Inflammatory macrophage (primary cell): ENCODE data around the gene STK31.
"Not testable (repeated sequence)": the region's sequence is repeated elsewhere in the genome, so short reads cannot be mapped to it uniquely, and the experiment has no call there.

Experiments used
- DNase-seq, 2 donors: peaks; one replicate each; pipeline ENCODE4 v3.0.0-alpha.2; 2020 to 2022

STK31 gene

DNA sequence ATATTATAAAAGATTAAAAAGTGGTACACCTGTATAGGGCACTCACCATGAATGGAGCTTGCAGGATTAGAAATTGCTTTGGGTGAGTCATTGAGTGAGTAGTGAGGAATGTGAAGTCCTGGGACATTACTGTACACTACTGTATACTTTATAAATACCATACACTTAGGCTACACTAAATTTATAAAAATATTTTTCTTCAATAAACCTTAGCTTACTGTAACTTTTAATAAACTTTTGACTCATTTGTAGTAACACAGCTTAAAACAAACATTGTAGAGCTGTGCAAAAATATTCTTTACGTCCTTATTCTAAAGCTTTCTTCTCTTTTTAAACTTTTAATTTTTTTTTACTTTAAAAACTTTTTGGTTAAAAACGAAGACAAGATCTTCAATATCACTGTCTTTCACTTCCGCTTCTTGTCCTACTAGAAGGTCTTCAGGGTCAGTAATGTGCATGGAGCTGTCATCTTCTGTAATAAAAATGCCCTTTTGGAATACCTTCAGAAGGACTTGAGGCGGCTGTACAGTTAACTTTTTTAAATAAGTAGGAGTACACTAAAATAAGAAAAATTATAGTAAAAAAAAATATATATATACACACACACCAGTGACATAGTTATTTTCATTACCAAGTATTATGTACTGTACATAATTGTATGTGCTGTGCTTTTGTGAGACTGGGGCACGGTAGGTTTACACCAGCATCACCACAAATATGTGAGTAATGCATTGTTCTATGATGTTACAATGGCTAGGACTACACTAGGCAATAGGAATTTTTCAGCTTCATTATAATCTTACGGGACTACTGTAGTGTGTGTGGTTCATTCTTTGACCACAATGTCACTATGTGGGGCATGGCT lies 3.5 kb downstream of the STK31 start:
- DNase-seq, result no peak

DNA sequence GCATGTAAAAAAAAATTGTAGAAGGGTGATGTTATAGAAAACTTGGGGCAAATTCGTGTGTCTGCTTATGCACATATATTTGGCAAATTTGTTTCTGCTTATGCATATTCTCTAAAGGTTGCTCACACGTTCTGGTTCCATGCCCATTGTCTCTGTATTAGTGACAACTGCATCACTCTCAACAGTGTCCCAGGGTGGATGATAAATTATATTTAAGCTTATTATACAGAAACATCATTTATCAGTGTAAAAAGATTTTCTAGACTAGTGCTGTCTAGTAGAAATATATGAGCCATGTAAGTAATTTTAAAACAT lies 4.1 kb downstream of the STK31 start:
- no peak for DNase-seq

- no peak for DNase-seq
These were observed 4.6 kb downstream of the STK31 start for GRCh38 chr7:23714579-23714978.

- no peak for DNase-seq
These were observed 5.1 kb downstream of the STK31 start for GRCh38 chr7:23715099-23715498.

DNA sequence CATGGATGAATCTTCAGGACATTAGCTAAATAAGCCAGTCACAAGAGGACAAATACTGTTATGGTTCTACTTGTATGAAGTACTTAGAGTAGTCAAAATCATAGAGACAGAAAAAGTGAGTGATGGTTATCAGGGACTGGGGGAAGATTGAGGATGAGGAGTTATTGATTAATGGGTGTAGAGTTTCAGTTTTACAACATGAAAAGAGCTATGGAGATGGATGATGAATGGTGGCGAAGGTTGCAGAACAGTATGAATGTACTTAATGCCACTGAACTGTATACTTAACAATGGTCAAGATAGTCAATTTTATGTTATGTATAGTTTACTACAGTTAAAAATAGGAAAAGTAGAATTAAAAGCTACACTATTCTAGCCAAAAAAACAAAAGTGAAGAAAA lies 7.8 kb downstream of the STK31 start:
- no peak for DNase-seq

DNA sequence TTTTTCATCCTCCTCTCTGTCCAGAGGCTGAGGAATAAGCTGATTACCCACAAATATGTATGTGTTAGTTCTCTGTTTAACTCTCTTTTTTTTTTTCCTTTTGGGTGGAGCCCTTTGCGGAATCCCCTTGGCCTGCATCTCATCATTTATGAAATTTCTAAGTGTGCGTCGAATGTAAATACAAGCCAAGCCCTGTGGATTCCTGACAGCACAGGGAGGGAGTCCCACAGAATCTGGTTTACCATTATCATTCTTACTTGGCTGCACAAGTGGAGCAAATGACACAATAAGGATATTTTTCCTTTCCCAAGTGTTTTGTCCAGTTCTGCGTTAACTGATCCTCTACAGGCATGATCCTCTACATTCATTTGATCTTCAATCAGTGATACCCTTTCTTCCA lies 11.4 kb downstream of the STK31 start:
- DNase-seq, result no peak

- DNase-seq, result not testable (repeated sequence)
These were observed 12.7 kb downstream of the STK31 start for GRCh38 chr7:23722587-23723216.

DNA sequence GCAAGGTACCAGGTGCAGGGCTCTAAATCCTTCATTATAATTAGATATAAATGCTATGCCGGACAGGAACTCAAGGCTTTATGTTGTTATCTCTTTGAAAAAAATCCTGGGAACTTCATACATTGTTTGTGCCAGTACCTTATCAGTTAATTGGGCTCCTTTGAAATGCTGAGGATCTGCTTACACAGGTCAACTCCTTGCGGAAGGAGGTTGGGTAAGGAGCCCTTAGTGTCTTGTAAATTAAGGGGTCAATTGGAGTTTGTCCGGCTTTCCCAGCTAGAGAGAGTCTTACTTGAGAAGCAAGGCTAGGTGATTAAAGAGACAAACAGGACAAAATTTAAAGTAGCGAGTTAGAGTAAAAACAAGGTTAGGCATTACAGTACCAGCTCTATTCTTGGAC lies 14.1 kb downstream of the STK31 start:
- not testable (repeated sequence) for DNase-seq

- DNase-seq, result no peak
These were observed 32.0 kb downstream of the STK31 start for GRCh38 chr7:23742051-23742450.

DNA sequence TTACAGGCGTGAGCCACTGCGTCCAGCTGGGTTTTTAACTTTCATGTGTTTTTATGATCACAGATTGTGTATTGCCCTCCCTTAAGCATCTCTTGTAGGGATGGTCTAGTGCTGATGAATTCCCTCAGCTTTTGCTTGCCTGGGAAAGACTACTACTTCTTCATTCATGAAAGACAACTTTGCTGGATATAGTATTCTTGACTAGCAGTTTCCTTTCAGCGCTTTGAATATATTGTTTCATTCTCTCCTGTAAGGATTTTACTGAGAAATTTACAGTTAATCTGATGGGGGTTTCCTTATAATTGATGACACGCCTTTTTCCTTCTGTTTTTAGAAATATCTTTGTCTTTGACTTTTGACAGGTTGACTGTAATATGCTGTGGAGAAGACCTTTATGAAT lies 33.2 kb downstream of the STK31 start:
- no peak for DNase-seq

DNA sequence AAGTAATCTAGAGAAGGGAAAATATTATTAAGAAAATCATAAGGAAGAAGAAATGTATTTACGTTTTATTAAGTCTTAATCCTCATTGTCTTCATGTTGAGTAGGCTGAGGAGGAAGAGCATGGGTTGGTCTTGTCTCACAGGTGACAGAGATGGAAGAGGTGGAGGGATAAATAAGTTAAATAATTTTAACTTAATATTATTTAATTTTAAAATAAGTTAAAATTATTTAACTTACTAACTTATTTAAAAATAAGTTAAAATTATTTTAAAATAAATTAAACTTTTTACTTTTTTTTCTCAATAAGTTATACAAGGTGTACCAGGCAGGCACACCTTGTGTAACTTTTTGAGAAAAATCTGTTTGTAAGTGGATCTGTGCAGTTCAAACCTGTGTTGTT lies 36.6 kb downstream of the STK31 start:
- DNase-seq, result no peak

DNA sequence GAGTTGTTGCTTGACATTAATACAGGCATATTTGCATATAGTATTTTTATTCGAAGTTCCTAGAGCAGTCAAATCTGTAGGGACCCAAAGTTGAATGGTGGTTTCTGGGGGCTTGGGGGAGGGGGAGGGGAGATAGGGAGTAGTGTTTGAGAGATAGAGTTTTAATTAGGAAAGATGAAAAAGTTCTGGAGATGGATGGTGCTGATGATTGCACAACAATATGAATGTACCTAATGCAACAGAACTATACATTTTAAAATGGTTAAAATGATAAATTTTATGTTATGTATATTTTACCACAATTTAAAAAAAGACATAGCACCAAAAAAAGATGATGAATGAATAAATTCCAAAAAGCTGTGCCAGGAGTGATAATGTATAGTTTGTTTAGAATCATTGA lies 41.8 kb downstream of the STK31 start:
- DNase-seq, result no peak

- not testable (repeated sequence) for DNase-seq
These were observed 48.8 kb downstream of the STK31 start for GRCh38 chr7:23758839-23759238.

GRCh38 chr7:23759671-23760391 lies 49.8 kb downstream of the STK31 start:
- DNase-seq, result no peak

- no peak for DNase-seq
These were observed 55.9 kb downstream of the STK31 start for GRCh38 chr7:23765943-23766342.

GRCh38 chr7:23767514-23767913 lies 57.5 kb downstream of the STK31 start:
- DNase-seq, result no peak

- DNase-seq, result no peak
These were observed 58.0 kb downstream of the STK31 start for GRCh38 chr7:23768022-23768421.

GRCh38 chr7:23779185-23779800 lies 69.3 kb downstream of the STK31 start:
- DNase-seq, result not testable (repeated sequence)

- no peak for DNase-seq
These were observed 73.1 kb downstream of the STK31 start for GRCh38 chr7:23783115-23783514.

DNA sequence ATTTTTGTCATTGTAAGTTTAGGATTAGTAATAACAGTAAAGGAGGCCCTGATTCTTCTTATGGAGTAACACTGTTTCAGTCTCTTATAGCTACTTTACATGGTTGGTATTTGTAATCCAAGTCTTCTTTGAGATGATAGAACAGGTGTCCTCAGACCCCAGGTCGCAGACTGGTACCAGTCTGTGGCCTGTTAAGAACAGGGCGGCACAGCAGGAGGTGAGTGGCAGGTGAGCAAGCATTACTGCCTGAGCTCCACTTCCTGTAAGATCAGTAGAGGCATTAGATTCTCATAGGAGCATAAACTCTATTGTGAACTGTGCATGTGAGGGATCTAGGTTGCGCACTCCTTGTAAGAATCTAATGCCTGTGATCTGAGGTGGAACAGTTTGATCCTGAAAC lies 77.3 kb downstream of the STK31 start:
- DNase-seq, result no peak

DNA sequence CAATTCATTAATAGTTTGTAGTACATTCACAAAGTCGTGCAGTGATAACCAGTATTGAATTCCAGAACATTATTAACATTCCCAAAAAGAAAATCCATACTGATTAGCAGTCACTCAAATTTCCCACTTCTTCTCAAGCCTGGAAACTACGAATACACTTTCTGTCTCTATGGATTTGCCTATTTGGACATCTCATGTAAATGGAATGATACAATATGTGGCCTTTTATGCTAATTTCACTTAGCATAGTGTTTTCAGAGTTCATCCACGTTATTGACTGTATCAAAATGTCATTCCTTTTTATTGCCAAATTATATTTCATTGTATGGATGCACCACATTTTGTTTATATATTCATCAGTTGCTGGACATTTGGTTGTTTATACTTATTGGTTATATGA lies 78.8 kb downstream of the STK31 start:
- no peak for DNase-seq

- DNase-seq, result no peak
These were observed 81.7 kb downstream of the STK31 start for GRCh38 chr7:23791721-23792120.

DNA sequence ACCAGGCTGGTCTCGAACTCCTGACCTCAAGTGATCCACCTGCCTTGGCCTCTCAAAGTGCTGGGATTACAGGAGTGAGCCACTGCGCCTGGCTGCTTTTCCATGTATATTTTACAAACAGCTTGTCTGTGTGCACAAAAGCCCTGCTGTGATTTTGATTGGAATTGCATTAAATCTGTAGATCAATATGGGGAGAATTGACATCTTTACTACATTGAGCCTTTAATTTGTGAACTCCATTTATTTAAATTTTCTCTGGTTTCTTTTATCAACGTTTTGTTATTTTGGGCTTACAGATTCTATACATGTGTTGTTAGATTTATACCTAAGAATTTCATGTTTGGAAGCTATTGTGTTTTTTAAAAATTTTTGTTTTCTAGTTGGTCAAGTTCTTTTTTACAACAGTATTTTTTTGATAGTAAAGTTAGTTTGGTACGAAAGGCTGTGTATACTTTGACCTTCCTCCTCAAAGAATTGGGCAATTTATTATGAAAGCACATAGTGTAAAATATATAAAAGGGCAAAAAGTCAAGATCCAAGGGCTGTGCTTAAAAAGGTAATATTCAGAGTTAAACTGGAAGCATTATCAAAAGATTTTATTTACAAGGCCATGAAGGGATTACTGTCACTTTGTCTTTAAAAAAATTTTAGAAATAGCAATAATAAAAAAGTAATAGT lies 92.8 kb downstream of the STK31 start:
- DNase-seq, result no peak
